Keratinocyte (primary cell): ENCODE measurements around the gene VANGL1. TPM values are rescaled to one million over a fixed set of nuclear protein-coding genes. Genes with fewer than 3 reads are reported as not detected.

Source experiments
- DNase-seq: peaks from one replicate; pipeline ENCODE4 v3.0.0-alpha.2; 2011; ENCODE audit warnings: low read depth, missing footprints, low spot score
- FAIRE-seq: peaks from 2 replicates; lab custom pipeline; 2011; peaks lifted over from hg19 to GRCh38; lab: Jason Lieb, UNC
- H2AFZ ChIP-seq: 2 replicates; pipeline ENCODE4 v1.6.0; 2012; ENCODE audit warnings: low read length, control low read depth, inconsistent platforms; ENCODE audit not compliant: control insufficient read depth
- H3K27ac ChIP-seq: 2 replicates; pipeline ENCODE4 v1.5.1; 2011; ENCODE audit warnings: low read length; ENCODE audit not compliant: control insufficient read depth, insufficient read depth
- H3K27me3 ChIP-seq: 3 replicates; pipeline ENCODE4 v1.6.0; 2011; ENCODE audit warnings: low read length; ENCODE audit not compliant: control insufficient read depth, insufficient read depth; ENCODE audit errors: extremely low read depth
- H3K36me3 ChIP-seq, 2 experiments: 2 replicates in 1 of 2; 3 replicates in 1 of 2; pipeline ENCODE4 v1.5.1; 2011; ENCODE audit warnings: low read length in 2 of 2, mild to moderate bottlenecking in 1 of 2; ENCODE audit not compliant: control insufficient read depth in 2 of 2, insufficient read depth in 2 of 2; ENCODE audit errors: extremely low read depth in 1 of 2
- H3K4me1 ChIP-seq: 3 replicates; pipeline ENCODE4 v1.5.1; 2011; ENCODE audit warnings: low read length; ENCODE audit not compliant: control insufficient read depth, insufficient read depth; ENCODE audit errors: extremely low read depth
- H3K4me2 ChIP-seq: 3 replicates; pipeline ENCODE4 v1.6.0; 2011; ENCODE audit warnings: low read depth, low read length; ENCODE audit not compliant: control insufficient read depth, insufficient read depth; ENCODE audit errors: extremely low read depth
- H3K4me3 ChIP-seq, 3 experiments: fragments of 200-600 bp in 1 of 3; sonication (generic) in 1 of 3; 2 replicates in 2 of 3; 3 replicates in 1 of 3; pipeline ENCODE4 v1.5.1; 2011 to 2016; ENCODE audit warnings: low read length in 3 of 3, mild to moderate bottlenecking in 3 of 3, control low read depth in 2 of 3, inconsistent platforms in 1 of 3, low read depth in 1 of 3, mixed read lengths in 1 of 3, mixed run types in 1 of 3, moderate library complexity in 1 of 3; ENCODE audit not compliant: control insufficient read depth in 2 of 3, insufficient read depth in 2 of 3; ENCODE audit errors: extremely low read depth in 1 of 3
- H3K79me2 ChIP-seq: 2 replicates; pipeline ENCODE4 v1.6.0; 2012; ENCODE audit warnings: low read length; ENCODE audit not compliant: control insufficient read depth, insufficient read depth
- H3K9ac ChIP-seq: 3 replicates; pipeline ENCODE4 v1.6.0; 2011; ENCODE audit warnings: low read length; ENCODE audit not compliant: control insufficient read depth, insufficient read depth; ENCODE audit errors: extremely low read depth
- H3K9me1 ChIP-seq: 3 replicates; pipeline ENCODE4 v1.6.0; 2011; ENCODE audit warnings: low read length; ENCODE audit not compliant: control insufficient read depth, insufficient read depth; ENCODE audit errors: extremely low read depth
- H3K9me3 ChIP-seq: 2 replicates; pipeline ENCODE4 v1.5.1; 2012; ENCODE audit warnings: low read depth, low read length; ENCODE audit not compliant: control insufficient read depth
- H4K20me1 ChIP-seq: 3 replicates; pipeline ENCODE4 v1.6.0; 2011; ENCODE audit warnings: low read length; ENCODE audit not compliant: control insufficient read depth, insufficient read depth; ENCODE audit errors: extremely low read depth
- EZH2 ChIP-seq: IDR thresholded peaks from one replicate; pipeline ENCODE4 v1.6.1; 2012; ENCODE audit warnings: inconsistent platforms, mild to moderate bottlenecking, low read length, moderate library complexity
- dilution Hi-C: fragments of 300-500 bp; cut with MboI; formaldehyde crosslinking; loops from one replicate; pipeline ENCODE4 v1.7.0; 2020; ENCODE audit warnings: low sequenced_read_pairs; ENCODE audit not compliant: extremely low pct_ligation_motif_present
- polyA plus RNA-seq, 5 experiments: library from polyadenylated mRNA; depleted of rRNA in 3 of 5; stranded (reverse) in 3 of 5; stranded (forward) in 1 of 5; unstranded in 1 of 5; fragments of >200 nt; gene quantifications; 1 replicate in 1 of 5; 2 replicates in 3 of 5; 3 replicates in 1 of 5; pipeline versions ENCODE4 v1.2.1 to v1.2.3, GENCODE V29; 2011 to 2012; ENCODE audit warnings: missing spikeins in 2 of 5, low read depth in 1 of 5, low replicate concordance in 1 of 5
- TF ChIP-seq, protein P1 (sequence below), 3 experiments: IDR thresholded peaks in 1 of 3; conservative IDR thresholded peaks in 1 of 3; optimal IDR thresholded peaks in 1 of 3; 2 replicates in 2 of 3; 3 replicates in 1 of 3; pipeline versions ENCODE3 to v1.5.1; 2011; ENCODE audit warnings: low read length in 3 of 3, mild to moderate bottlenecking in 3 of 3, moderate library complexity in 2 of 3, control low read depth in 1 of 3, inconsistent platforms in 1 of 3; ENCODE audit not compliant: insufficient read depth in 2 of 3; ENCODE audit errors: extremely low read depth in 1 of 3

Gene VANGL1
- polyA plus RNA-seq, 1 donor (not counting 4 experiments of a cell fraction or from before 2014, with no cell fraction given): 22.4 TPM

DNA sequence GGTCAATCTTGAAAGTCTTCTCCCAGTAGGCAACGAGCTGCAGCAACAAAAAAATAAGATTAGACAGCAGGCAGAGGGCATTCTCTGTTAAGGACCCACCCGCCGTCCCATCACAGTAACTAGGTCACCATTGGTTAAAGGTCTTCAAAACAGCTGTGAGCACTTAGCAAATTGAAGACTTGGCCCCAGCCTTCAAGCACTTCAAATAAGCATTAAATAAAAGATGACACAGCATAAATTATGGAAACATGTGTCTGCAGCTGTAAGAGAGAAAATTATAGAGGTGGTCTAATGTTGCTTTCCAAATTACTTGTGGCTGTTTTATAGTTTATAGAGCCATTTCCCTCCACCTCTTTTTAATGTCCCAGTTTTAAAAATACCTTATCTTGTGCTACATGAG is 61.2 kb downstream of the VANGL1 start:
- no peak overlapping the region for H3K9ac ChIP-seq
- H3K4me2 ChIP-seq: no peak overlapping the region
- dilution Hi-C loops: no loop called here
- no peak overlapping the region for H3K4me3 ChIP-seq
- no peak for TF ChIP-seq EZH2
- TF ChIP-seq, protein P1, sequence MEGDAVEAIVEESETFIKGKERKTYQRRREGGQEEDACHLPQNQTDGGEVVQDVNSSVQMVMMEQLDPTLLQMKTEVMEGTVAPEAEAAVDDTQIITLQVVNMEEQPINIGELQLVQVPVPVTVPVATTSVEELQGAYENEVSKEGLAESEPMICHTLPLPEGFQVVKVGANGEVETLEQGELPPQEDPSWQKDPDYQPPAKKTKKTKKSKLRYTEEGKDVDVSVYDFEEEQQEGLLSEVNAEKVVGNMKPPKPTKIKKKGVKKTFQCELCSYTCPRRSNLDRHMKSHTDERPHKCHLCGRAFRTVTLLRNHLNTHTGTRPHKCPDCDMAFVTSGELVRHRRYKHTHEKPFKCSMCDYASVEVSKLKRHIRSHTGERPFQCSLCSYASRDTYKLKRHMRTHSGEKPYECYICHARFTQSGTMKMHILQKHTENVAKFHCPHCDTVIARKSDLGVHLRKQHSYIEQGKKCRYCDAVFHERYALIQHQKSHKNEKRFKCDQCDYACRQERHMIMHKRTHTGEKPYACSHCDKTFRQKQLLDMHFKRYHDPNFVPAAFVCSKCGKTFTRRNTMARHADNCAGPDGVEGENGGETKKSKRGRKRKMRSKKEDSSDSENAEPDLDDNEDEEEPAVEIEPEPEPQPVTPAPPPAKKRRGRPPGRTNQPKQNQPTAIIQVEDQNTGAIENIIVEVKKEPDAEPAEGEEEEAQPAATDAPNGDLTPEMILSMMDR (optimal IDR thresholded peaks at IDR 0.05 in 1 of 3, IDR thresholded peaks at IDR 0.05 in 1 of 3, conservative IDR thresholded peaks at IDR 0.05 in 1 of 3; ENCODE audit: extremely low read depth in 1 of 3, insufficient read depth in 2 of 3, low read length in 3 of 3): no peak
- H4K20me1 ChIP-seq: no peaks in the 10 kb centered on the region
- no peak for DNase-seq
- peaks cover 18% of the 10 kb centered on the region for H3K4me1 ChIP-seq
- no peak for FAIRE-seq
- H3K36me3 ChIP-seq: no peaks in the 10 kb centered on the region
- no peaks in the 10 kb centered on the region for H3K9me1 ChIP-seq
- no peaks in the 10 kb centered on the region for H3K27me3 ChIP-seq
- H3K79me2 ChIP-seq: no peaks in the 10 kb centered on the region
- H2AFZ ChIP-seq: no peak overlapping the region
- H3K27ac ChIP-seq: no peak overlapping the region
- no peaks in the 10 kb centered on the region for H3K9me3 ChIP-seq

DNA sequence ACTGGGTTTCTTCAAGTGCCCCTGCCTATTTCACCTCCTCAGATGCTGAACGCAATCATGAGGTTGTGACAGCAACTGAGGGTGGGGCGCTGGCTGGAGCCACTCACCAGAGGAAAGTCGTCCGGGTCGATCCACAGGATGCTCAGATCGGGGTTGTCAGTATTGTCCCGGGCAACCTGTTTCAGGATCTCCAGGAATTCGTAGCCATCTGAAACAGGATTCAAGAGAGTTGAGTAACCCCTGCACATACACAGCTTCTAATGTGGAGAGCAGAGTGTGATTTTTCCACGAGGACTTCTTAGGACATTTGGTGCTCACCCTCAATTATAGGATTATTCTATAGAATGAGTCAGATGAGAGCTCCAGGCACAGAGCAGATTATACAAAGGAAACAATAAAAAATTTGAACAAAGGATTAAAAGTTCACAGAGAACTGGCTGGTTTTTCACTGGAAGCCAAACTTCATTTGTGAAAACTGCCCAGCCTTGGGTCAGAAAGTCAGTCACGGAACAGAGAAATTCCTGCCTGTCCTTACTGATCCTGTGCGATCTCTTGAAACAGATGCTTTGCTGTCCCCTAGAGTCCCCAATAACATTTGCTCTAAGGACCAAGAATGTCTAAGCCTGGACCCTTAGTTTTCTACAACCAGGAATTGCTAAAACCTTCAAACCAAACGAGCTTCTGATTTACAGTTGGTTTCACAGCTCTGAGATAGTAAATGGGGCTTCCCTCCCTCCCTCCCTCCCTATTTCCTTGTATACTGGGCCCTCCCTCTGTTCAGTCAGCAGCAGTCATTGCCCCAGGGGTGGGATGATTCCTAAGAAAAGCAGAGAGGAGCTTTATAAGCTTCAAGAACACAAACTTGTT is 63.5 kb downstream of the VANGL1 start:
- no peaks in the 10 kb centered on the region for H3K27me3 ChIP-seq
- FAIRE-seq (peak; percentile 49), DNase-seq (no peak)
- H2AFZ ChIP-seq: peak overlapping the region; percentile 4
- H3K9me1 ChIP-seq: no peaks in the 10 kb centered on the region
- H3K27ac ChIP-seq: peak overlapping the region; percentile 65
- H3K36me3 ChIP-seq: no peaks in the 10 kb centered on the region
- no peaks in the 10 kb centered on the region for H3K9me3 ChIP-seq
- dilution Hi-C loops: no loop called here
- no peaks in the 10 kb centered on the region for H3K79me2 ChIP-seq
- H3K4me2 ChIP-seq: peak overlapping the region; percentile 52
- peaks cover 18% of the 10 kb centered on the region for H3K4me1 ChIP-seq
- H4K20me1 ChIP-seq: no peaks in the 10 kb centered on the region
- TF ChIP-seq EZH2: no peak
- TF ChIP-seq, protein P1 (optimal IDR thresholded peaks at IDR 0.05 in 1 of 3, IDR thresholded peaks at IDR 0.05 in 1 of 3, conservative IDR thresholded peaks at IDR 0.05 in 1 of 3; ENCODE audit: extremely low read depth in 1 of 3, insufficient read depth in 2 of 3, low read length in 3 of 3): no peak
- H3K9ac ChIP-seq: peak overlapping the region; percentile 49
- no peak overlapping the region for H3K4me3 ChIP-seq
